Adrenal gland (tissue), 12 donors: ENCODE measurements around the gene TMEM266. TPM values are rescaled to one million over a fixed set of nuclear protein-coding genes. Genes with fewer than 3 reads are reported as not detected.

ENCODE experiments used
- DNase-seq, 7 donors: peaks; one replicate each; pipeline ENCODE4 v3.0.0-alpha.2; 2019 to 2020
- H3K27ac ChIP-seq, 5 donors: fragments of 200-600 bp; sonication (generic) in 4 of 5; 1 replicate in 3 of 5; 2 replicates in 2 of 5; pipeline versions ENCODE4 v1.5.1 to v1.8.0; 2016 to 2020; ENCODE audit warnings: mild to moderate bottlenecking in 1 of 5
- H3K27me3 ChIP-seq: fragments of 200-600 bp; 2 replicates; pipeline ENCODE4 v1.8.0; 2021
- H3K36me3 ChIP-seq, 2 donors: fragments of 200-600 bp; replicated peaks in 1 of 2; 1 replicate in 1 of 2; 2 replicates in 1 of 2; pipeline versions ENCODE4 v1.5.1 to v1.8.0; 2018 to 2022
- H3K4me1 ChIP-seq, 2 donors: fragments of 200-600 bp; replicated peaks in 1 of 2; 1 replicate in 1 of 2; 2 replicates in 1 of 2; pipeline versions ENCODE4 v1.5.1 to v1.8.0; 2018 to 2021
- H3K4me3 ChIP-seq, 4 donors: fragments of 200-600 bp; sonication (generic) in 3 of 4; one replicate each; pipeline ENCODE4 v1.5.1; 2016 to 2018
- H3K9me3 ChIP-seq, 3 donors: fragments of 200-600 bp; sonication (generic) in 1 of 3; replicated peaks in 1 of 3; 1 replicate in 2 of 3; 2 replicates in 1 of 3; pipeline versions ENCODE4 v1.5.1 to v1.8.0; 2016 to 2021
- CTCF ChIP-seq, 6 experiments: fragments of 450-650 bp in 4 of 6; fragments of 200-600 bp in 2 of 6; sonication (generic) in 1 of 6; IDR thresholded peaks; 1 replicate in 5 of 6; 2 replicates in 1 of 6; pipeline versions ENCODE4 v1.5.1 to v1.8.0; 2016 to 2021; ENCODE audit warnings: antibody characterized with exemption in 6 of 6, mild to moderate bottlenecking in 2 of 6, moderate library complexity in 1 of 6
- POLR2A ChIP-seq, 2 donors: fragments of 450-650 bp; IDR thresholded peaks; one replicate each; pipeline ENCODE4 v1.6.1; 2017; ENCODE audit warnings: antibody characterized with exemption in 2 of 2, mild to moderate bottlenecking in 2 of 2, moderate library complexity in 1 of 2
- WGBS, 4 donors: extraction: QIAGEN DNeasy Blood & Tissue Kit in 2 of 4; methylation state at CpG; one replicate each; pipeline versions ENCODE4 v1.1.5 to v1.1.7; 2013 to 2017; 5-methylcytosine and 5-hydroxymethylcytosine counted together
- intact Hi-C, 2 donors: fragments of 100-400 bp; cut with DNase I; formaldehyde crosslinking; loops; one replicate each; pipeline versions ENCODE4 v1.14.1 to v1.15.0; 2022 to 2023
- polyA plus RNA-seq, 3 donors: library from polyadenylated mRNA; stranded (reverse); fragments of 200-250 nt in 2 of 3; fragments of 350-450 nt in 1 of 3; fragmentation: Illumina TruSeq in 1 of 3; extraction: RNeasy Lipid Tissue Mini Kit (QIAGEN cat#74804) in 1 of 3; gene quantifications; one replicate each; pipeline ENCODE4 v1.2.3, GENCODE V29; 2013 to 2014
- total RNA-seq, 9 donors: library from RNA; depleted of rRNA in 4 of 9; stranded (reverse); fragments of >200 nt in 4 of 9; fragments of 120-200 nt in 1 of 9; fragmentation: NEBNext Ultra II Directional in 1 of 9; extraction: Animal tissue kit (Norgen Biotek cat#: 25700) in 1 of 9; gene quantifications; one replicate each; pipeline versions ENCODE4 v1.1.0 to v1.2.4, GENCODE V29; 2013 to 2023
- donor health status: healthy with polysubstance abuse.
- donor health status: Bipolar disorder and iron deficiency.
- donor health status: DM: yes; HTN: yes; CAD: no.
- donor health status: DM: no; HTN: no; CAD: no.
- donor health status: DM: no; HTN: no; CAD: no.
- donor health status: DM: yes; HTN: yes; CAD: no.

The TMEM266 gene
- total and polyA plus RNA-seq, 12 donors, result 1.3 to 23.1 (median 5.9) TPM

- intact Hi-C loops, result no loop called here
- Histone ChIP-seq H3K9me3 (no peaks in the 10 kb centered on the region), H3K27me3 (no peaks in the 10 kb centered on the region), H3K4me3 (no peak overlapping the region), H3K36me3 (no peaks in the 10 kb centered on the region), H3K27ac (no peak overlapping the region), H3K4me1 (peaks cover 8% of the 10 kb centered on the region in 2 donors)
- DNase-seq, result no peak
- TF ChIP-seq POLR2A (IDR thresholded peaks at IDR 0.05) (no peak), CTCF (IDR thresholded peaks at IDR 0.05) (no peak)
- WGBS, 4 donors, result 91 to 96% (median 91%) methylated on average over 8 of the region's 8 CpGs
These were observed 91.8 kb downstream of the TMEM266 start for GRCh38 chr15:76151599-76151974.

GRCh38 chr15:76152197-76152596, 92.4 kb downstream of the TMEM266 start:
- Histone ChIP-seq H3K4me3 (no peak overlapping the region), H3K9me3 (no peaks in the 10 kb centered on the region), H3K4me1 (peaks cover 8% of the 10 kb centered on the region in 2 donors), H3K27ac (no peak overlapping the region), H3K27me3 (no peaks in the 10 kb centered on the region), H3K36me3 (no peaks in the 10 kb centered on the region)
- intact Hi-C loops, result no loop called here
- 82 to 90% (median 86%) methylated on average over 3 to 7 of the region's 7 CpGs for WGBS, 4 donors
- DNase-seq, result no peak
- TF ChIP-seq CTCF (IDR thresholded peaks at IDR 0.05), result no peak
- TF ChIP-seq POLR2A (IDR thresholded peaks at IDR 0.05), result no peak

GRCh38 chr15:76153241-76154197, 93.7 kb downstream of the TMEM266 start:
- no peak overlapping the region for H3K27ac ChIP-seq
- H3K36me3 ChIP-seq, result no peaks in the 10 kb centered on the region
- no peaks in the 10 kb centered on the region for H3K27me3 ChIP-seq
- intact Hi-C loops, result no loop called here
- WGBS, 4 donors, result 51 to 57% (median 55%) methylated on average over 24 of the region's 24 CpGs
- no peak for DNase-seq
- H3K9me3 ChIP-seq, result no peaks in the 10 kb centered on the region
- H3K4me3 ChIP-seq, result no peak overlapping the region
- H3K4me1 ChIP-seq, result peaks cover 8% of the 10 kb centered on the region in 2 donors
- TF ChIP-seq CTCF (IDR thresholded peaks at IDR 0.05) (no peak), POLR2A (IDR thresholded peaks at IDR 0.05) (no peak)

- DNase-seq, result no peak
- H3K4me3 ChIP-seq, result no peak overlapping the region
- TF ChIP-seq CTCF (IDR thresholded peaks at IDR 0.05), result no peak
- TF ChIP-seq POLR2A (IDR thresholded peaks at IDR 0.05), result no peak
- no peaks in the 10 kb centered on the region for H3K9me3 ChIP-seq
- H3K27me3 ChIP-seq, result no peaks in the 10 kb centered on the region
- H3K4me1 ChIP-seq, result peaks cover 4 to 8% of the 10 kb centered on the region in 2 donors
- no peak overlapping the region for H3K27ac ChIP-seq
- no peaks in the 10 kb centered on the region for H3K36me3 ChIP-seq
- intact Hi-C loops, result no loop called here
- WGBS, 4 donors, result 87 to 93% (median 91%) methylated on average over 7 of the region's 7 CpGs
These were observed 95.9 kb downstream of the TMEM266 start for GRCh38 chr15:76155731-76156130.
